SH-SY5Y (cell line): ENCODE measurements around the gene DIP2C.

Source experiments
- GATA2 ChIP-seq: IDR thresholded peaks from 2 replicates; pipeline ENCODE4 v1.6.1; 2011; ENCODE audit warnings: mild to moderate bottlenecking, low read depth, low read length
- GATA3 ChIP-seq: IDR thresholded peaks from 2 replicates; pipeline ENCODE4 v1.6.1; 2011; ENCODE audit warnings: low read depth, mild to moderate bottlenecking, low read length, moderate library complexity

GRCh38 chr10:672992-673391 lies 16.5 kb downstream of the DIP2C start:
- TF ChIP-seq GATA3 (no peak), GATA2 (no peak)
